IPS-18c (cell line): ENCODE results near the gene ERFL.

Experiments used
- H3K4me3 ChIP-seq: 2 replicates; pipeline ENCODE4 v1.7.0; 2013; ENCODE audit warnings: low read depth, mild to moderate bottlenecking, low read length, moderate library complexity; ENCODE audit not compliant: insufficient read depth
- H3K9me3 ChIP-seq: one replicate; pipeline ENCODE4 v1.6.1; 2013; ENCODE audit warnings: mild to moderate bottlenecking, low read length, moderate library complexity; ENCODE audit not compliant: control insufficient read depth, insufficient read depth

The ERFL gene

DNA sequence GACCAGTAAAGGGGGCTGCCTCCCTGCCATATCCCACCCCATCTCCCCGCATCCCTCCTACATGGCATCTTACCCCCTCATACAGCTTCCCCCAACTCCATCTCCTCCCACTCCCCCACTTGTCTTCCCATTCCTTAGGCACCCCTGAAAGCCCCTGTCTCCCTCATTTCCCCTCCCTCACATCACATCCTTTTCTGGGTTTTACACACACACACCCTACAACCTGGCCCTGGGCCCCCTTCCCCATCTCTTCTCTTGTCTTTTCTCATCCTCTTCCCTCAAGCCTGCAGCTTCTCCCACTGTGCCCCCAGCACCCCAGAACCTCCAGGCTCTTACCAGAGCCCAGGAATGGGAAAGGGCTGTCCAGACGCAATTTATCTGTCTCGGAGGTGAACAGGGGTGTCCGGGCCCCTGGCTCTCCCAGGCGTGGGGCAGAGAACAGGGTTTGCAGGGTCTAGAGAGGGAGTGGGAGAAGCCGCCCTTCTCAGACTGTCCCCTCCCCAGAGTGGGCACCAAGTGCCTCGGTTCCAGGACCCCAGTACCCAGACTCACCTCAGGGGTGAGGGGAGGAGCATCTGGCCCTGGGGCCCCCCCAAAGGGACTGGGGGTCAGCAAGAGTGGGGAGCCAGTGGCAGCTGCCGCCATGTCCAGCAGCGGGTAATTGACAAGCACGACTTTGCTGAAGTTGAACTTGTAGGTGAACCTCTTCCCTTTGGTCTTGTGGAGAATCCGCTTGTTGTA lies 19.4 kb downstream of the ERFL start:
- no peaks in the 10 kb centered on the region for H3K9me3 ChIP-seq
- no peak overlapping the region for H3K4me3 ChIP-seq

- Histone ChIP-seq H3K9me3 (no peaks in the 10 kb centered on the region), H3K4me3 (no peak overlapping the region)
These were observed 20.1 kb downstream of the ERFL start for GRCh38 chr19:41907994-41908615.

DNA sequence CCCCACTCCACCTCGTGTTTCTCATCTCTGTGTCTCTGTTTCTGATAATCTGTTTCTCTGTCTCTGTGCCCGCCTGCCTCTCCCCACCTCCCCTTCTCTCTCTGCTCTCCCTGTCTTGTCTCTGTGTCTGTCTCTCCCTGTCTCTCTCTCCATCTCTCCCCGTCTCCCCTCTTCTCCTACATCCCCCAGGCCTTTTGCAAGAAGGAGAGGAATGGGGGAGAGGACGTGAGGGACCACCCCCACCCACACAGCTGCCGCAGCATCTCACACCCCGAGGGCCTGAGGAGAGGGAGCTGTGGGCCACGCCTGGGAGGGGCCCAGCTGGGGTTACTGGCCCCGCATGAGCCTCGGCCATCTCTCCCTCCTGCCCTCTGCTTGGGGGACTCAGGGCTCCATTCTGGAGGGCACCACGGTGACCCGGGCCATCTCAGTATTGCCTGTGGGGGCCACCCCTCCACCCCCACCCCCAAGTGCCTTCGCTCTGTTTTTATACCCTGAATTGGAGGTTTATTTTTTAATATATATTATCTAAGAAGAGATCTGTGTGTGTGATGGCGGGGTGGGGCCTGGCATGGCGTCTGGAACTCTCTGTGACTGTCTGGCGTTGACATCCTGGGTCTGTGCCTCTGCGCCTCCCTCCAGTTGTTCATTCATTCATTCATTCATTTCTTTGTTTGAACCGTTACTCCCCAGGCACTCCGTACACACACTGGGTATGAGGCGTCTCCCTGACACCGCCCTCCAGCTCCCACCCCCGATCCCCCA lies 21.2 kb downstream of the ERFL start:
- Histone ChIP-seq H3K4me3 (no peak overlapping the region), H3K9me3 (no peaks in the 10 kb centered on the region)

DNA sequence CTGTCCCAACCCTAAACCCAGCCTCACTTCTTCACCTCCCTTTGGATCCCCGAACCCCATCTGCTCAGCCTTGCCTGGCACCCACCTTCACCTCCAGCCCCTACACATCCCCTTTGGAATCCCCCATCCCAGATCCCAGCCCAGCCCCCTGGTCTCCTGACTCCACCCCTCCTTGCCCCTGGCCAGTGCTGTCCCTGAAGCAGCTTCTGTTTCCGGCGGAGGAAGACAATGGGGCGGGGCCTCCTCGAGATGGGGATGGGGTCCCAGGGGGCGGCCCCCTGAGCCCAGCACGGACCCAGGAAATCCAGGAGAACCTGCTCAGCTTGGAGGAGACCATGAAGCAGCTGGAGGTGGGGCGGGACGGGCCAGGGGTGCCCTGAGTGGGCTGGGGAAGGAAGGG lies 22.0 kb downstream of the ERFL start:
- no peak overlapping the region for H3K4me3 ChIP-seq
- H3K9me3 ChIP-seq: no peaks in the 10 kb centered on the region

DNA sequence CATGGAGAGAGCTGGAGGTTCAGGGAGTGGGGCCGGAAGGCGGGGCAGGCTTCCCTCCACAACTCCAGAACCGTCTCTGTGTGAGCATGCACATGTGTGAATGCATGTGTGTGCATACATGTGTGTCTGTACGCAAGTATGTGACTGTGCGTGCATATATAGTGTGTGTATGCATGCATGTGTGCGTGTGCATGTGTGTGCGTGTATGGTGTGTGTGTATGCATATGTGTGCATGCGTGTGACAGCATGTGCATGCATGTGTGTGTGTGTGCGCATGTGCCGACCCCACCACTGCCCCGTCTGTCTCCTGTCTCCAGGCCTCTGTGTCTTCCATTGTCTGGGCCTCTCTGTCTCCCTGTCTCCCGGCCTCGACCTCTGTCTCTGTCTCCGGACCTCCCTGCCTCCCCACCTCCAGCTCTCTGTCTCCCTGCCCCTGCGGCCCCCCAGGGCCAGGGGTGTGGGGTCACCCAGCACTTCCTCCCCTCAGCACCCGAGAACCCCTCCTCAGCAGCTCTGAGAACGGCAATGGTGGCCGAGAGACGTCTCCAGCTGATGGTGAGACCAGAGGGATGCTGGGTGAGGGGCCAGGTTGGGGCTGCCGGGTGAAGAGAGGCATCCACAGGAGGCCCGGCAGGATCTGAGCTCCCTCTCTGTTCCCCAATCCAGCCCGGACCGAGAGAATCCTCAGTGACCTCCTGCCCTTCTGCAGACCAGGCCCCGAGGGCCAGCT lies 22.8 kb downstream of the ERFL start:
- Histone ChIP-seq H3K4me3 (no peak overlapping the region), H3K9me3 (no peaks in the 10 kb centered on the region)

DNA sequence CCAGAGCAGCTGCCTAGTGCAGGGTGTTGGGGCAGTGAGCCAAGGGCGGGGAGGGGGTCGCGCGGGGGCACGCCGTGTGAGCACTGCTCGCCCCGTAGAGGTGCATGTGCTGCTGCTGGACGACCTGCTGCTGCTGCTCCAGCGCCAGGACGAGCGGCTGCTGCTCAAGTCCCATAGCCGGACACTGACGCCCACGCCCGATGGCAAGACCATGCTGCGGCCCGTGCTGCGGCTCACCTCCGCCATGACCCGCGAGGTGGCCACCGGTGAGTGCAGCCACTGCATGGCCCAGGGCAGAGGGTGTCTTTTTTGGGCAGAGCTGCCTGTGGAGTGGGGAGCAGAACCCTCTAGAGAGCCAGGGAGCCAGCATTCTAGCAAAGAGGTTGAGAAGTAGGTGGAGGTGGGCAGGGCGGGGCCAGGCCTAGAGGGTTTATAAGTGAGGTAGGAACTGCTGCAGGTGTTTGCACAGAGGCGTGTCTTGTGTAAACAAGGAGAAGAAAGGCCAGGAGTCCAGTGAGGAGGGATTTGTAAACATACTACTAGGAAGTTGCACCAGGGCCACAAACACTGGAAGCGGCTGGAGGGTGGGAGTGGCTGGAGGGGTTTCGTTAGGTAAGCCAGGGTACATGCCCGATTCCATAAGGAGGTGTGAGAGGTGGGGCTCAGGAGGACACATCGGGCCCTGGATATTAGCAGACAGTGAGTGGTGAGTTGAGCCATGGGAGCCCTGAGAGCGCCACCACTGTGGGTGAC lies 24.0 kb downstream of the ERFL start:
- H3K4me3 ChIP-seq: no peak overlapping the region
- H3K9me3 ChIP-seq: no peaks in the 10 kb centered on the region

- H3K4me3 ChIP-seq: no peak overlapping the region
- H3K9me3 ChIP-seq: no peaks in the 10 kb centered on the region
These were observed 24.9 kb downstream of the ERFL start for GRCh38 chr19:41903193-41903953.

GRCh38 chr19:41902594-41902993 lies 25.7 kb downstream of the ERFL start:
- H3K9me3 ChIP-seq: no peaks in the 10 kb centered on the region

DNA sequence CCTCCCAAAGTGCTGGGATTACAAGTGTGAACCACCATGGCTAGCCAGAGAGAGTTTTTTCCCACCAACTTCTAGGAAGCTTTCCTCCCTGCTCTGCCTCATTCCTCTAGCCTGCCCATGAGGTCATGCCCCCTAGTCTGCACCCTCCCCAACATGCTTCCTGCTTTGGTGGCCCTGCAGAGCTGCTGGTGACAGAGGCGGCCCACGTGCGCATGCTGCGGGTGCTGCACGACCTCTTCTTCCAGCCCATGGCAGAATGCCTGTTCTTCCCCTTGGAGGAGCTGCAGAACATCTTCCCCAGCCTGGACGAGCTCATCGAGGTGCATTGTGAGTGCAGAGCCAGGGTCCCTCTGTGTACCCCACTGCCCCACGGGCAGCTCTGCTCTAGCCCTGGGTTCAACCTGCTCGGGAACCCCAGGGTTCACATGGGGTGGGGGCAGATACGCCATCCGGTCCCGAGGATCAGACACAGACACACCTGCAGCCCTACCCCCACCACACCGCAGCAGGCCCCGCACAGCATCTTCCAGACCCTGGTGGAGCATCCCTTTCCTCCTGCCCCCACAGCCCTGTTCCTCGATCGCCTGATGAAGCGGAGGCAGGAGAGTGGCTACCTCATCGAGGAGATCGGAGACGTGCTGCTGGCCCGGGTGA lies 26.4 kb downstream of the ERFL start:
- H3K4me3 ChIP-seq: no peak overlapping the region
- H3K9me3 ChIP-seq: no peaks in the 10 kb centered on the region

More at GRCh38 chr19:41902594-41902993, 25.7 kb downstream of the ERFL start:
- H3K4me3 ChIP-seq: no peak overlapping the region

DNA sequence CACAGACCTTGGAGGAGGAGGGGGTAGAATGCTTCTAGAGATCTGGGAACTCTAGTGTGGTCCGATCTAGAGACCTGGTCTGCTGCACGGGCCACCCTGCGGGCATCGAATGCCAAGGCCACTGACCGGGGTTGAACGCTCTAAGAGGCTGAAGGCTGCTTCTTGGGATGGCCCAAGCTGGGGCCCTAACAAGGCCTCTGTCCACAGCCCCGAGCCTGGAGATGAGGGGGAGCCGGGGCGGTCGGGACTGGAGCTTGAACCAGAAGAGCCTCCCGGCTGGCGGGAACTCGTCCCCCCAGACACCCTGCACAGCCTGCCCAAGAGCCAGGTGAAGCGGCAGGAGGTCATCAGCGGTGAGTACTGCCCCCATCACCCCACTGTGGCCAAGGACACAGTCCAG lies 30.0 kb downstream of the ERFL start:
- Histone ChIP-seq H3K9me3 (no peaks in the 10 kb centered on the region), H3K4me3 (no peak overlapping the region)

DNA sequence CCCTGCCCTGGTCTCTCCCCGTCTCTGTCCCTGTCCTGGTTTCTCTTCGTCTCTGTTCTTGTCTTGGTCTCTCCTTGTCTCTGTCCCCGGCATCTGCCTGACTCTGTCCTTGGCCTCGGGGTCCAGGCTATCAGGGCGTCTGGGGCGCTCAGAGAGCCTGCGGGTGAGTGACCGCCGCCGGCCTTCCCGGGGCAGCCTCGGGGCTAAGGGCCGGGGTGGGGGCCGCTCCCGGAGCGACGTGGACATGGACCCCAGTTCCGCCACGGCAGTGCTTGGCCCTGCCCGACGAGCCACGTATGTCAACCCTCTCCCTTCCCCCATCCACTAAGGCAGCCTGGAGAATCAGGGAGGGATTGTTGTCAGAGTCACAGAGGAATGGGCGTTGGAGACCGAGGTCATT lies 30.4 kb downstream of the ERFL start:
- H3K9me3 ChIP-seq: no peaks in the 10 kb centered on the region
- no peak overlapping the region for H3K4me3 ChIP-seq

GRCh38 chr19:41897181-41897580 lies 31.1 kb downstream of the ERFL start:
- Histone ChIP-seq H3K4me3 (no peak overlapping the region), H3K9me3 (no peaks in the 10 kb centered on the region)

- H3K4me3 ChIP-seq: no peak overlapping the region
- H3K9me3 ChIP-seq: no peaks in the 10 kb centered on the region
These were observed 31.7 kb downstream of the ERFL start for GRCh38 chr19:41896581-41896942.

DNA sequence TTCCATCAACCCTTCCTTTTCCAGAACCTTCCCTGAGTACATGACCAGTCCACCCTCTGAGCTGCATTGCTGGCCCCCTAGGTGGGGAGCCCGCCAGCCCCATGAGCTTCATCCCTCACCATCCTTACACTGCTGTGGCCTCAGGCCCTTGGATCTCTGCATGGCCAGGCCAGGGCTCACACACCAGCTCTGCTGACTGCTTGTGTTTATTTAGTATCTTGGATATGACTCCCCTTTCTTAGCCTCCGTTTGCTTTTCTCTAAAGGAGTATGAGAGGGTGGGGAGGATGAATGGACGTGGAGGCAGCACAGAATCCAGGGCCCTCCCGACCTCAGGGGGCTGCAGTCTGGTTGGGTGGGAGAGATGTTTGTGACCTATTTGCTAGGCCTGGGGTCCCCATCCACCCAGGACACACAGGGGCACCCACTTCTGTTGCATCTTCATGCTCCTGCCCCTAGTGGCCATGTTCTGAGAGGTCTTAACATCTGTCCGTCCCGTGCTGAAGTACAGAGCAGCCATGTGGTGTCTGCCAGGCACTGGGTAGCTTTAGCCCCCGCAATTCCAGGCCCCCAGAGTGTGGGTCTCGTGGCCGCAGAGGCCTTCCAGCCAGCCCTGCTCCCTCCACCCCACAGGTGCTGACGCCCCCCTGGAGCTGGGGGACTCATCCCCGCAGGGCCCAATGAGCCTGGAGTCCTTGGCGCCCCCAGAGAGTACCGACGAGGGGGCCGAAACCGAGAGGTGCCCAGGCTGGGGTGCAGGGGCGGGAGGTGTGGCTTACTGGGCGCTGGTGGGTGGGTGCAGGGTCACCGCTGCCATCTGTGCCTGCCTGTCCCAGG lies 32.3 kb downstream of the ERFL start:
- H3K4me3 ChIP-seq: no peak overlapping the region
- no peaks in the 10 kb centered on the region for H3K9me3 ChIP-seq

DNA sequence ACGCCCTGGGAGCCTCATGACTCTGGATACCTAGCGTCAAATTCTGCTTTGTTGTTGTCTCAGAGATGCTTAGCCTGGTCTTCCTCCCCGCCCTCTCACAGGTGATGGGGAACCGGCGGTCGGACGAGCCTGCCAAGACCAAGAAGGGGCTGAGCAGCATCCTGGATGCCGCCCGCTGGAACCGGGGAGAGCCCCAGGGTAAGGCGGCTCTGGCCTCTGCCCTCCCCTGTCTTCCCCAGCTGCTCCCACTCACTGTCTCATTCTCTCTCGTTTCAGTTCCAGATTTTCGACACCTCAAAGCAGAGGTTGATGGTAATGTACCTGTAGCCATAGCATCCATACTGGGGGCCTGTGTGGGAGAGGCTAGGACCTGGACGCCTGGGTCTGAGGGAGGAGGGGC lies 33.9 kb downstream of the ERFL start:
- Histone ChIP-seq H3K9me3 (no peaks in the 10 kb centered on the region), H3K4me3 (no peak overlapping the region)
